CD8-positive, alpha-beta memory T cell (primary cell): ENCODE data around the gene ATP8A2. TPM values are rescaled to one million over a fixed set of nuclear protein-coding genes. Genes with fewer than 3 reads are reported as not detected.
A peak's percentile ranks its signal among the peaks of the same experiment; 100 is the strongest.

Experiments
- CTCF ChIA-PET: fragments of 350-600 bp; sonication (Branson Sonifier 250); formaldehyde crosslinking; loops from one replicate; lab custom pipeline; 2021; ENCODE audit warnings: antibody characterized with exemption; lab: Charles Lee
- POLR2A ChIA-PET: fragments of 350-600 bp; sonication (Branson Sonifier 250); formaldehyde crosslinking; loops from one replicate; lab custom pipeline; 2021; ENCODE audit warnings: antibody characterized with exemption; lab: Charles Lee
- DNase-seq, 5 donors: peaks; one replicate each; pipeline versions ENCODE4 v3.0.0 to v3.0.0-alpha.2; 2020 to 2022; ENCODE audit warnings: mixed read lengths in 1 of 5
- H3K27ac ChIP-seq: one replicate; pipeline ENCODE4 v1.7.0; 2013; ENCODE audit warnings: low read depth, mild to moderate bottlenecking, low read length, moderate library complexity
- H3K27me3 ChIP-seq: 2 replicates; pipeline ENCODE4 v1.7.0; 2013; ENCODE audit warnings: low read length, mild to moderate bottlenecking; ENCODE audit not compliant: insufficient read depth, poor library complexity, severe bottlenecking
- H3K36me3 ChIP-seq: 2 replicates; pipeline ENCODE4 v1.7.0; 2013; ENCODE audit warnings: mild to moderate bottlenecking, low read length, moderate library complexity; ENCODE audit not compliant: insufficient read depth
- H3K4me1 ChIP-seq: 2 replicates; pipeline ENCODE4 v1.7.0; 2013; ENCODE audit warnings: mild to moderate bottlenecking, low read length, moderate library complexity; ENCODE audit not compliant: insufficient read depth
- H3K4me3 ChIP-seq: 2 replicates; pipeline ENCODE4 v1.7.0; 2013; ENCODE audit warnings: mild to moderate bottlenecking, low read length
- H3K9me3 ChIP-seq: 2 replicates; pipeline ENCODE4 v1.7.0; 2013; ENCODE audit warnings: mild to moderate bottlenecking, low read length
- H3K27ac Mint-ChIP-seq, 8 donors: one replicate each; pipeline ENCODE4 v1.8.0; 2020 to 2021; ENCODE audit warnings: mixed read lengths in 8 of 8, mild to moderate bottlenecking in 6 of 8, inconsistent platforms in 3 of 8, moderate library complexity in 3 of 8
- H3K27me3 Mint-ChIP-seq, 2 donors: one replicate each; pipeline ENCODE4 v1.8.0; 2020 to 2021; ENCODE audit warnings: mixed read lengths in 2 of 2, mild to moderate bottlenecking in 1 of 2, moderate library complexity in 1 of 2
- H3K36me3 Mint-ChIP-seq, 3 donors: one replicate each; pipeline ENCODE4 v1.8.0; 2020 to 2021; ENCODE audit warnings: mixed read lengths in 3 of 3, inconsistent platforms in 1 of 3, mild to moderate bottlenecking in 1 of 3
- H3K4me1 Mint-ChIP-seq, 3 donors: one replicate each; pipeline ENCODE4 v1.8.0; 2020 to 2021; ENCODE audit warnings: mixed read lengths in 3 of 3, inconsistent platforms in 1 of 3, mild to moderate bottlenecking in 1 of 3
- H3K4me3 Mint-ChIP-seq, 7 donors: one replicate each; pipeline ENCODE4 v1.8.0; 2020 to 2021; ENCODE audit warnings: mixed read lengths in 7 of 7, mild to moderate bottlenecking in 6 of 7, moderate library complexity in 4 of 7, inconsistent platforms in 2 of 7
- H3K9me3 Mint-ChIP-seq, 5 donors: one replicate each; pipeline ENCODE4 v1.8.0; 2020 to 2022; ENCODE audit warnings: mixed read lengths in 5 of 5, mild to moderate bottlenecking in 3 of 5, moderate library complexity in 2 of 5, inconsistent platforms in 1 of 5
- polyA plus RNA-seq: library from polyadenylated mRNA; unstranded; fragments of 300-500 nt; fragmentation: Illumina TruSeq; gene quantifications from one replicate; pipeline ENCODE4 v1.2.3, GENCODE V29; 2021
- total RNA-seq, 2 experiments: library from RNA; stranded (reverse); gene quantifications; one replicate each; pipeline ENCODE4 v1.2.3, GENCODE V29; 2021

Gene ATP8A2
- total and polyA plus RNA-seq, 3 experiments from 2014 or later, result 0.26 to 0.63 (median 0.58) TPM

GRCh38 chr13:25752957-25753551, 381.3 kb downstream of the ATP8A2 start:
- H3K4me3 Mint-ChIP-seq, result no peak overlapping the region
- Histone ChIP-seq H3K4me3 (no peak overlapping the region), H3K27ac (no peak overlapping the region), H3K4me1 (no peaks in the 10 kb centered on the region), H3K36me3 (no peaks in the 10 kb centered on the region), H3K27me3 (no peaks in the 10 kb centered on the region), H3K9me3 (no peaks in the 10 kb centered on the region)
- peaks cover 6 to 20% of the 10 kb centered on the region in 2 donors for H3K27me3 Mint-ChIP-seq
- no peak for DNase-seq
- no peak overlapping the region for H3K27ac Mint-ChIP-seq
- no peaks in the 10 kb centered on the region for H3K36me3 Mint-ChIP-seq
- no peaks in the 10 kb centered on the region for H3K9me3 Mint-ChIP-seq
- ChIA-PET POLR2A (no interaction called here), CTCF (no interaction called here)
- peaks cover 3 to 10% (median 4%) of the 10 kb centered on the region in 3 donors for H3K4me1 Mint-ChIP-seq

- no peak for DNase-seq
- H3K4me3 Mint-ChIP-seq, result no peak overlapping the region
- Histone ChIP-seq H3K4me3 (no peak overlapping the region), H3K4me1 (no peaks in the 10 kb centered on the region), H3K27ac (no peak overlapping the region), H3K27me3 (no peaks in the 10 kb centered on the region), H3K36me3 (no peaks in the 10 kb centered on the region), H3K9me3 (no peaks in the 10 kb centered on the region)
- H3K4me1 Mint-ChIP-seq, result peaks cover 3 to 10% (median 4%) of the 10 kb centered on the region in 3 donors
- no peaks in the 10 kb centered on the region for H3K9me3 Mint-ChIP-seq
- POLR2A ChIA-PET, result no interaction called here
- CTCF ChIA-PET, result interaction anchor here (0.7 kb wide), 1 partner anchor 13 kb away, joined by 3 read pairs; no protein-coding TSS in a partner anchor
- H3K36me3 Mint-ChIP-seq, result no peaks in the 10 kb centered on the region
- peaks cover 4 to 23% of the 10 kb centered on the region in 2 donors for H3K27me3 Mint-ChIP-seq
- H3K27ac Mint-ChIP-seq, result no peak overlapping the region
These were observed 382.2 kb downstream of the ATP8A2 start for GRCh38 chr13:25753976-25754375.

- ChIA-PET POLR2A (no interaction called here), CTCF (no interaction called here)
- Histone ChIP-seq H3K27me3 (no peaks in the 10 kb centered on the region), H3K4me3 (no peak overlapping the region), H3K9me3 (no peaks in the 10 kb centered on the region), H3K27ac (no peak overlapping the region), H3K36me3 (no peaks in the 10 kb centered on the region), H3K4me1 (no peaks in the 10 kb centered on the region)
- H3K4me3 Mint-ChIP-seq, result no peak overlapping the region
- no peaks in the 10 kb centered on the region for H3K9me3 Mint-ChIP-seq
- no peaks in the 10 kb centered on the region for H3K36me3 Mint-ChIP-seq
- H3K27ac Mint-ChIP-seq, result no peak overlapping the region
- no peak for DNase-seq
- peaks cover 3 to 10% (median 4%) of the 10 kb centered on the region in 3 donors for H3K4me1 Mint-ChIP-seq
- peaks cover 2 to 23% of the 10 kb centered on the region in 2 donors for H3K27me3 Mint-ChIP-seq
These were observed 384.5 kb downstream of the ATP8A2 start for GRCh38 chr13:25756251-25756650.

- no peaks in the 10 kb centered on the region for H3K9me3 ChIP-seq
- ChIA-PET CTCF (no interaction called here), POLR2A (no interaction called here)
- DNase-seq, result no peak
- Mint-ChIP-seq H3K9me3 (no peaks in the 10 kb centered on the region), H3K27ac (no peak overlapping the region), H3K36me3 (no peaks in the 10 kb centered on the region), H3K27me3 (peaks cover 2 to 23% of the 10 kb centered on the region in 2 donors), H3K4me1 (peaks cover 3 to 10% (median 4%) of the 10 kb centered on the region in 3 donors), H3K4me3 (no peak overlapping the region)
- no peaks in the 10 kb centered on the region for H3K4me1 ChIP-seq
- no peak overlapping the region for H3K4me3 ChIP-seq
- no peaks in the 10 kb centered on the region for H3K36me3 ChIP-seq
- H3K27ac ChIP-seq, result no peak overlapping the region
- no peaks in the 10 kb centered on the region for H3K27me3 ChIP-seq
These were observed 385.1 kb downstream of the ATP8A2 start for GRCh38 chr13:25756912-25757311.

GRCh38 chr13:25761041-25761440, 389.3 kb downstream of the ATP8A2 start:
- Mint-ChIP-seq H3K27ac (no peak overlapping the region), H3K4me3 (no peak overlapping the region), H3K4me1 (peaks cover 8 to 16% (median 11%) of the 10 kb centered on the region in 3 donors), H3K9me3 (peaks cover 0 to 2% (median 0%) of the 10 kb centered on the region in 5 donors), H3K36me3 (no peaks in the 10 kb centered on the region), H3K27me3 (peaks cover 2 to 16% of the 10 kb centered on the region in 2 donors)
- no peaks in the 10 kb centered on the region for H3K36me3 ChIP-seq
- ChIA-PET CTCF (no interaction called here), POLR2A (no interaction called here)
- no peak for DNase-seq
- H3K9me3 ChIP-seq, result no peaks in the 10 kb centered on the region
- no peak overlapping the region for H3K27ac ChIP-seq
- no peaks in the 10 kb centered on the region for H3K27me3 ChIP-seq
- no peak overlapping the region for H3K4me3 ChIP-seq
- H3K4me1 ChIP-seq, result peaks cover 11% of the 10 kb centered on the region

- H3K27me3 ChIP-seq, result no peaks in the 10 kb centered on the region
- Mint-ChIP-seq H3K36me3 (no peaks in the 10 kb centered on the region), H3K4me3 (no peak overlapping the region), H3K9me3 (peaks cover 0 to 2% (median 0%) of the 10 kb centered on the region in 5 donors), H3K4me1 (peaks cover 8 to 16% (median 11%) of the 10 kb centered on the region in 3 donors), H3K27me3 (peaks cover 2 to 6% of the 10 kb centered on the region in 2 donors), H3K27ac (no peak overlapping the region)
- no peak overlapping the region for H3K4me3 ChIP-seq
- DNase-seq, result no peak
- CTCF ChIA-PET, result no interaction called here
- H3K36me3 ChIP-seq, result no peaks in the 10 kb centered on the region
- H3K9me3 ChIP-seq, result no peaks in the 10 kb centered on the region
- no peak overlapping the region for H3K27ac ChIP-seq
- H3K4me1 ChIP-seq, result peaks cover 11% of the 10 kb centered on the region
- POLR2A ChIA-PET, result no interaction called here
These were observed 390.5 kb downstream of the ATP8A2 start for GRCh38 chr13:25762281-25762680.

- H3K4me1 ChIP-seq, result peaks cover 11% of the 10 kb centered on the region
- H3K9me3 ChIP-seq, result no peaks in the 10 kb centered on the region
- H3K27ac ChIP-seq, result no peak overlapping the region
- peaks cover 8 to 16% (median 11%) of the 10 kb centered on the region in 3 donors for H3K4me1 Mint-ChIP-seq
- no peaks in the 10 kb centered on the region for H3K27me3 ChIP-seq
- H3K27ac Mint-ChIP-seq, result no peak overlapping the region
- peaks cover 2 to 3% of the 10 kb centered on the region in 2 donors for H3K27me3 Mint-ChIP-seq
- H3K36me3 Mint-ChIP-seq, result no peaks in the 10 kb centered on the region
- CTCF ChIA-PET, result no interaction called here
- H3K9me3 Mint-ChIP-seq, result peaks cover 0 to 2% (median 0%) of the 10 kb centered on the region in 5 donors
- peak overlapping the region in 1 of 7 donors; percentile 9 for H3K4me3 Mint-ChIP-seq
- no peaks in the 10 kb centered on the region for H3K36me3 ChIP-seq
- DNase-seq, result no peak
- peak overlapping the region; percentile 14 for H3K4me3 ChIP-seq
- POLR2A ChIA-PET, result no interaction called here
These were observed 391.1 kb downstream of the ATP8A2 start for GRCh38 chr13:25762795-25763377.

GRCh38 chr13:25764378-25764777, 392.6 kb downstream of the ATP8A2 start:
- H3K9me3 ChIP-seq, result no peaks in the 10 kb centered on the region
- no peaks in the 10 kb centered on the region for H3K36me3 Mint-ChIP-seq
- H3K27ac ChIP-seq, result no peak overlapping the region
- H3K4me3 ChIP-seq, result no peak overlapping the region
- H3K27me3 ChIP-seq, result peaks cover 2% of the 10 kb centered on the region
- H3K27me3 Mint-ChIP-seq, result no peaks in the 10 kb centered on the region
- no peaks in the 10 kb centered on the region for H3K36me3 ChIP-seq
- H3K4me3 Mint-ChIP-seq, result no peak overlapping the region
- H3K27ac Mint-ChIP-seq, result no peak overlapping the region
- ChIA-PET CTCF (no interaction called here), POLR2A (no interaction called here)
- no peak for DNase-seq
- peaks cover 8 to 16% (median 11%) of the 10 kb centered on the region in 3 donors for H3K4me1 Mint-ChIP-seq
- peaks cover 0 to 2% (median 0%) of the 10 kb centered on the region in 5 donors for H3K9me3 Mint-ChIP-seq
- peaks cover 11% of the 10 kb centered on the region for H3K4me1 ChIP-seq
